Thyroid gland (tissue), 4 donors: ENCODE measurements around the gene GMPS.

Experiments used
- POLR2A ChIP-seq, 2 donors: fragments of 450-650 bp; IDR thresholded peaks; one replicate each; pipeline ENCODE4 v1.6.1; 2017; ENCODE audit warnings: antibody characterized with exemption in 2 of 2, mild to moderate bottlenecking in 2 of 2, moderate library complexity in 1 of 2
- TF ChIP-seq, protein P1 (sequence below), 6 experiments: fragments of 200-600 bp in 3 of 6; fragments of 450-650 bp in 3 of 6; sonication (generic) in 3 of 6; IDR thresholded peaks; one replicate each; pipeline ENCODE4 v1.5.1; 2016 to 2019; ENCODE audit warnings: antibody characterized with exemption in 6 of 6, mild to moderate bottlenecking in 2 of 6, inconsistent platforms in 1 of 6, moderate library complexity in 1 of 6

- TF ChIP-seq, protein P1, sequence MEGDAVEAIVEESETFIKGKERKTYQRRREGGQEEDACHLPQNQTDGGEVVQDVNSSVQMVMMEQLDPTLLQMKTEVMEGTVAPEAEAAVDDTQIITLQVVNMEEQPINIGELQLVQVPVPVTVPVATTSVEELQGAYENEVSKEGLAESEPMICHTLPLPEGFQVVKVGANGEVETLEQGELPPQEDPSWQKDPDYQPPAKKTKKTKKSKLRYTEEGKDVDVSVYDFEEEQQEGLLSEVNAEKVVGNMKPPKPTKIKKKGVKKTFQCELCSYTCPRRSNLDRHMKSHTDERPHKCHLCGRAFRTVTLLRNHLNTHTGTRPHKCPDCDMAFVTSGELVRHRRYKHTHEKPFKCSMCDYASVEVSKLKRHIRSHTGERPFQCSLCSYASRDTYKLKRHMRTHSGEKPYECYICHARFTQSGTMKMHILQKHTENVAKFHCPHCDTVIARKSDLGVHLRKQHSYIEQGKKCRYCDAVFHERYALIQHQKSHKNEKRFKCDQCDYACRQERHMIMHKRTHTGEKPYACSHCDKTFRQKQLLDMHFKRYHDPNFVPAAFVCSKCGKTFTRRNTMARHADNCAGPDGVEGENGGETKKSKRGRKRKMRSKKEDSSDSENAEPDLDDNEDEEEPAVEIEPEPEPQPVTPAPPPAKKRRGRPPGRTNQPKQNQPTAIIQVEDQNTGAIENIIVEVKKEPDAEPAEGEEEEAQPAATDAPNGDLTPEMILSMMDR (IDR thresholded peaks at IDR 0.05), result no peak
- no peak for TF ChIP-seq POLR2A (IDR thresholded peaks at IDR 0.05)
Observed at GRCh38 chr3:155963570-155963969, 93.1 kb downstream of the GMPS start.
